GM12891 (cell line): ENCODE measurements around the gene ZNF260.

Source experiments
- PAX5 ChIP-seq: IDR thresholded peaks from 2 replicates; pipeline ENCODE4 v1.6.1; 2011; ENCODE audit warnings: low read length, moderate library complexity, mild to moderate bottlenecking; ENCODE audit not compliant: insufficient read depth, severe bottlenecking
- POLR2A ChIP-seq: IDR thresholded peaks from 2 replicates; pipeline ENCODE4 v1.6.1; 2011; ENCODE audit warnings: low read depth, low read length, control low read depth
- POLR2AphosphoS5 ChIP-seq: IDR thresholded peaks from 2 replicates; pipeline ENCODE4 v1.6.1; 2011; ENCODE audit warnings: low read depth, low read length, control low read depth
- POU2F2 ChIP-seq: IDR thresholded peaks from 2 replicates; pipeline ENCODE4 v1.6.1; 2011; ENCODE audit warnings: low read depth, mild to moderate bottlenecking, control low read depth, low read length, moderate library complexity
- SPI1 ChIP-seq: IDR thresholded peaks from 2 replicates; pipeline ENCODE4 v1.6.1; 2011; ENCODE audit warnings: low read depth, low read length, control low read depth
- TAF1 ChIP-seq: IDR thresholded peaks from 2 replicates; pipeline ENCODE4 v1.6.1; 2011; ENCODE audit warnings: low read depth, low read length, control low read depth

- TF ChIP-seq TAF1 (no peak), POLR2A (no peak), POLR2AphosphoS5 (no peak), SPI1 (no peak), PAX5 (no peak), POU2F2 (no peak)
These were observed 3.5 kb downstream of the ZNF260 start for GRCh38 chr19:36524617-36525016.
